Spleen (tissue), 11 donors: ENCODE results near the gene TRPT1. TPM values are rescaled to one million over a fixed set of nuclear protein-coding genes. Genes with fewer than 3 reads are reported as not detected.

Source experiments
- DNase-seq: peaks from one replicate; pipeline ENCODE4 v3.0.0-alpha.2; 2020
- H3K27ac ChIP-seq, 8 donors: fragments of 200-600 bp; sonication (generic) in 7 of 8; 1 replicate in 4 of 8; 2 replicates in 4 of 8; pipeline versions ENCODE4 v1.5.0 to v1.8.0; 2016 to 2021; ENCODE audit warnings: inconsistent platforms in 4 of 8, mild to moderate bottlenecking in 4 of 8, moderate library complexity in 1 of 8
- H3K27me3 ChIP-seq, 7 donors: fragments of 200-600 bp; sonication (generic) in 6 of 7; replicated peaks in 1 of 7; 1 replicate in 4 of 7; 2 replicates in 3 of 7; pipeline versions ENCODE4 v1.5.0 to v1.8.0; 2016 to 2021; ENCODE audit warnings: inconsistent platforms in 3 of 7, mild to moderate bottlenecking in 1 of 7
- H3K36me3 ChIP-seq, 6 donors: fragments of 200-600 bp; sonication (generic) in 5 of 6; 1 replicate in 4 of 6; 2 replicates in 2 of 6; pipeline versions ENCODE4 v1.5.0 to v1.8.0; 2016 to 2021; ENCODE audit warnings: inconsistent platforms in 2 of 6
- H3K4me1 ChIP-seq, 6 donors: fragments of 200-600 bp; sonication (generic) in 5 of 6; 1 replicate in 3 of 6; 2 replicates in 3 of 6; pipeline versions ENCODE4 v1.5.0 to v1.8.0; 2016 to 2021; ENCODE audit warnings: inconsistent platforms in 3 of 6
- H3K4me3 ChIP-seq, 8 donors: fragments of 200-600 bp; sonication (generic) in 7 of 8; 1 replicate in 4 of 8; 2 replicates in 4 of 8; pipeline versions ENCODE4 v1.5.0 to v1.8.0; 2016 to 2021; ENCODE audit warnings: inconsistent platforms in 4 of 8, mild to moderate bottlenecking in 4 of 8, moderate library complexity in 2 of 8
- H3K9me3 ChIP-seq, 8 donors: fragments of 200-600 bp; sonication (generic) in 7 of 8; 1 replicate in 4 of 8; 2 replicates in 4 of 8; pipeline versions ENCODE4 v1.5.0 to v1.8.0; 2016 to 2021; ENCODE audit warnings: inconsistent platforms in 4 of 8
- CTCF ChIP-seq, 11 experiments: fragments of 200-600 bp in 7 of 11; fragments of 450-650 bp in 4 of 11; sonication (generic) in 4 of 11; IDR thresholded peaks in 8 of 11; conservative IDR thresholded peaks in 3 of 11; 1 replicate in 7 of 11; 2 replicates in 4 of 11; pipeline versions ENCODE4 v1.4.0 to v1.8.0; 2016 to 2021; ENCODE audit warnings: antibody characterized with exemption in 11 of 11, inconsistent platforms in 4 of 11, mild to moderate bottlenecking in 1 of 11
- POLR2A ChIP-seq, 3 donors: fragments of 450-650 bp; IDR thresholded peaks; one replicate each; pipeline ENCODE4 v1.5.1; 2017; ENCODE audit warnings: antibody characterized with exemption in 3 of 3, mild to moderate bottlenecking in 1 of 3
- POLR2AphosphoS5 ChIP-seq, 3 donors: sonication (generic); formaldehyde crosslinking; IDR thresholded peaks; one replicate each; pipeline ENCODE4 v1.5.1; 2017; ENCODE audit warnings: antibody characterized with exemption in 3 of 3
- WGBS, 5 donors: extraction: QIAGEN DNeasy Blood & Tissue Kit in 3 of 5; methylation state at CpG; one replicate each; pipeline versions ENCODE4 v1.1.5 to v1.1.7; 2013 to 2018; 5-methylcytosine and 5-hydroxymethylcytosine counted together
- intact Hi-C: fragments of 100-400 bp; cut with DNase I; formaldehyde crosslinking; loops from one replicate; pipeline ENCODE4 v1.15.0; 2023; ENCODE audit warnings: low total_unique reads
- polyA plus RNA-seq, 3 donors: library from polyadenylated mRNA; stranded (reverse); fragments of 200-250 nt; gene quantifications; one replicate each; pipeline ENCODE4 v1.2.1, GENCODE V29; 2013
- total RNA-seq, 7 donors: library from RNA; depleted of rRNA in 3 of 7; stranded (reverse); fragments of >200 nt in 3 of 7; fragmentation: NEBNext Ultra II Directional in 4 of 7; extraction: Animal tissue kit (Norgen Biotek cat#: 25700) in 4 of 7; gene quantifications; one replicate each; pipeline versions ENCODE4 v1.1.0 to v1.2.1, GENCODE V29; 2016 to 2021
- donor health status: healthy with polysubstance abuse.
- donor health status: DM: no; HTN: no; CAD: no; lungs with moderate emphysema.
- donor health status: DM: no; HTN: no; CAD: no.
- donor health status: Bipolar disorder and iron deficiency.
- donor health status: healthy.
- donor health status: DM: no; HTN: no; CAD: no.
- donor health status: DM: yes; HTN: yes; CAD: no.

The TRPT1 gene
- total and polyA plus RNA-seq, 10 donors = 34.2 to 74.0 (median 46.4) TPM

GRCh38 chr11:64224891-64225607 is 937 bp downstream of the TRPT1 start:
- H3K27me3 ChIP-seq = no peaks in the 10 kb centered on the region
- H3K4me1 ChIP-seq = peaks cover 34 to 91% (median 63%) of the 10 kb centered on the region in 6 donors
- TF ChIP-seq POLR2AphosphoS5 (IDR thresholded peaks at IDR 0.05) = peak; percentile 44 to 77 (median 58)
- TF ChIP-seq CTCF (IDR thresholded peaks at IDR 0.05 in 8 of 11, conservative IDR thresholded peaks at IDR 0.05 in 3 of 11) = peak in 1 of 11 experiments; percentile 2
- TF ChIP-seq POLR2A (IDR thresholded peaks at IDR 0.05) = no peak
- peak; percentile 84 for DNase-seq
- intact Hi-C loops = no loop called here
- H3K9me3 ChIP-seq = no peaks in the 10 kb centered on the region
- H3K27ac ChIP-seq = peak overlapping the region in 7 of 8 donors; percentile 89 to 98 (median 94)
- peak overlapping the region; percentile 72 to 97 (median 75) for H3K4me3 ChIP-seq
- WGBS, 5 donors = 60 to 91% (median 62%) methylated on average over 9 to 22 of the region's 22 CpGs
- H3K36me3 ChIP-seq = peaks cover 0 to 54% (median 34%) of the 10 kb centered on the region in 6 donors

- H3K4me1 ChIP-seq = peaks cover 27 to 84% (median 56%) of the 10 kb centered on the region in 6 donors
- TF ChIP-seq POLR2AphosphoS5 (IDR thresholded peaks at IDR 0.05) (peak; percentile 39 to 73 (median 44)), CTCF (IDR thresholded peaks at IDR 0.05 in 8 of 11, conservative IDR thresholded peaks at IDR 0.05 in 3 of 11) (no peak), POLR2A (IDR thresholded peaks at IDR 0.05) (no peak)
- DNase-seq = peak; percentile 84
- intact Hi-C loops = no loop called here
- H3K36me3 ChIP-seq = peaks cover 0 to 59% (median 41%) of the 10 kb centered on the region in 6 donors
- H3K27me3 ChIP-seq = no peaks in the 10 kb centered on the region
- H3K4me3 ChIP-seq = peak overlapping the region in 1 of 8 donors; percentile 97
- peak overlapping the region in 5 of 8 donors; percentile 94 to 98 (median 98) for H3K27ac ChIP-seq
- WGBS, 5 donors = 84 to 92% (median 90%) methylated on average over 11 to 17 of the region's 17 CpGs
- H3K9me3 ChIP-seq = no peaks in the 10 kb centered on the region
Observed at GRCh38 chr11:64224151-64224890, 1.7 kb downstream of the TRPT1 start.

- peaks cover 23 to 82% (median 45%) of the 10 kb centered on the region in 6 donors for H3K4me1 ChIP-seq
- 60 to 87% (median 74%) methylated on average over 14 to 24 of the region's 24 CpGs for WGBS, 5 donors
- intact Hi-C loops = no loop called here
- no peak overlapping the region for H3K4me3 ChIP-seq
- no peaks in the 10 kb centered on the region for H3K27me3 ChIP-seq
- H3K27ac ChIP-seq = peak overlapping the region in 6 of 8 donors; percentile 48 to 98 (median 83)
- peaks cover 0 to 67% (median 50%) of the 10 kb centered on the region in 6 donors for H3K36me3 ChIP-seq
- no peak for DNase-seq
- TF ChIP-seq POLR2AphosphoS5 (IDR thresholded peaks at IDR 0.05) (peak; percentile 54 to 83 (median 65)), POLR2A (IDR thresholded peaks at IDR 0.05) (no peak)
- H3K9me3 ChIP-seq = no peaks in the 10 kb centered on the region
Observed at GRCh38 chr11:64223001-64223651, 2.9 kb downstream of the TRPT1 start.

- Histone ChIP-seq H3K27me3 (no peaks in the 10 kb centered on the region), H3K4me1 (peaks cover 19 to 77% (median 40%) of the 10 kb centered on the region in 6 donors), H3K4me3 (no peak overlapping the region), H3K27ac (peak overlapping the region in 6 of 8 donors; percentile 15 to 98 (median 83)), H3K36me3 (peaks cover 0 to 72% (median 52%) of the 10 kb centered on the region in 6 donors), H3K9me3 (no peaks in the 10 kb centered on the region)
- DNase-seq = no peak
- intact Hi-C loops = no loop called here
- TF ChIP-seq POLR2AphosphoS5 (IDR thresholded peaks at IDR 0.05) = no peak
- TF ChIP-seq CTCF (IDR thresholded peaks at IDR 0.05 in 8 of 11, conservative IDR thresholded peaks at IDR 0.05 in 3 of 11) = no peak
- no peak for TF ChIP-seq POLR2A (IDR thresholded peaks at IDR 0.05)
- 59 to 83% (median 79%) methylated on average over 9 of the region's 9 CpGs for WGBS, 5 donors
Observed at GRCh38 chr11:64222651-64223000, 3.4 kb downstream of the TRPT1 start.
